DMS79 (cell line): ENCODE data around the gene CFAP99.
"Not testable (repeated sequence)": the region's sequence is repeated elsewhere in the genome, so short reads cannot be mapped to it uniquely, and the experiment has no call there.

Experiments used
- DNase-seq: peaks from one replicate; lab custom pipeline; 2025; lab: John Stamatoyannopoulos, UW

The CFAP99 gene

DNA sequence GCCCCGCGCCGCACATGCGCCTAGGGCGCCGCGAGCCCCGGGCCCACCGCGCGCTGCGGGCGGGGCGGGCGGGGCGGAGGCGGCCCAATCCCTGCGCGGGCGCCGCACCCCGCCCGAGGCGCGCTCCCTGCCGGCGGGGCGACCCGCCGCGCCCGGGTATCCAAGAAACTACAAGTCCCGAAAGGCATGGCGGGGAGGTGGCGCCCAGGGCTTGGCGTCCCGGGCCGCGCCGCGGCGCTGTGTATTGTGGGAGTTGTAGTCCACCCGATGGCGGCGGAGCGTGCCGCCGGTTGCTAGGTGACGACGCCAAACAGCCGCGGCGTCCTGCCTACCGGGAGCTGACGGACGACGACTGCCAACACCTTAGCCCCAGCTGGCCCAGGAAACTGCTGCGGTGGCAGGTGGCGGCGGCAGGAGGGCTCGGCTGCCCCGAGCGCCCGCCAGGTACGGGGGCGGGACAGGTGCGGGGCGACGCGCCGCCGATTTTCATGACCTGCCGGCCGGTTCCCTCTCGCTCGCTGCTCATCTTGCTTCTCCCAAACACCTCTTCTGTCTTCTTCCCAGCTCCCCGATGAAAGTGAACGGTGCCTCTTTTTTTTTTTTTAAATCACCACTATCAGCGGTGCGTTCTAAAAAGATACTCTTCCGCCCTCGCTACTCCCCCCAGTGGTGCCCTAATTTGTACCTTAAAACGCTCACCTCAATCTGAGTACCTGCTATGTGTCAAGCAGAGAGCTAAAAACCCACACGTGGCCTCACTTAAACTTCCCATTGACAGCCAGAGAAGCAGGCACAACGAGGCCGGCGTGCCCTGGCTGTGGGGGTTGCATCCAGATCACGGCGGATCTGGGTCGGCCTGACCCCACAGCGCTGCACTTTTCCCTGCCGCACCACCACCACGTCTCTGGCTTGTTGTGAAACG, at the start of gene CFAP99:
Gene CFAP99 (plus strand): TSS at position 306 of the 922 bp plus-strand sequence.
- peak; percentile 69 for DNase-seq

DNA sequence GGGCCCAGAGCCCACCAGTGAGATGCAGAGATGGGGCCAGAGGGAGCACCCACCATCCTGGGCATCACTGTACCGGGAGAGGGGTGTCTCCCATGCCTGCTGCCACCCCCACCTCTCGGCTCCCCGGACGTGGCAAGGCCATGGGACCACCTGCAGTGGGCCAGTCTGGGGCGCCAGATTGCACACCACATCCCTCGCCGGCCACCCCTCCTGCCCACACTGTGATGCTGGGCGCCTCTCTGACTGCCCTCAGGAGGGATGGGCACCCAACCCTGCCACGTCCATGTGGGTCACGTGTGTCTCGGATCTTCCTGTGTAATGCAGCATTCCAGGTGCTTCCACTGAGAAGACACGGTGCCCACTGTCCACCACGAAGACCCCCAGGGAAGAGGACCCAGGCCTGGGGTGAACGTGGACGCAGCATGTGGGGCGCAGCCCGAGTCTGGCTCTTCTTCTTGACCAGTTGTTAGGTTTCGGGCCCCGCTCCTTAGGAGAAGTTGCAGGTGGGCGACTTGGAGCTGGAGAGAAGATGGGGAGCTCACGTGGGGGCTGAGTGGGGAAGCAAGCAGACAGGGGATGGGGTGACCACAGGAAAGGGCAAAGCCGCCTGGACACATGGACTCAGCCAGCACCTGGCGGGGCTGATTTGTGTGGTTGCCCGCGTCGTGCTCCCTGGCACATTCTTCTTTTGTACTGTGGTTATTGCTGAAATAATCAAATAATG, 48.0 kb upstream of the CFAP99 start:
- DNase-seq = no peak

DNA sequence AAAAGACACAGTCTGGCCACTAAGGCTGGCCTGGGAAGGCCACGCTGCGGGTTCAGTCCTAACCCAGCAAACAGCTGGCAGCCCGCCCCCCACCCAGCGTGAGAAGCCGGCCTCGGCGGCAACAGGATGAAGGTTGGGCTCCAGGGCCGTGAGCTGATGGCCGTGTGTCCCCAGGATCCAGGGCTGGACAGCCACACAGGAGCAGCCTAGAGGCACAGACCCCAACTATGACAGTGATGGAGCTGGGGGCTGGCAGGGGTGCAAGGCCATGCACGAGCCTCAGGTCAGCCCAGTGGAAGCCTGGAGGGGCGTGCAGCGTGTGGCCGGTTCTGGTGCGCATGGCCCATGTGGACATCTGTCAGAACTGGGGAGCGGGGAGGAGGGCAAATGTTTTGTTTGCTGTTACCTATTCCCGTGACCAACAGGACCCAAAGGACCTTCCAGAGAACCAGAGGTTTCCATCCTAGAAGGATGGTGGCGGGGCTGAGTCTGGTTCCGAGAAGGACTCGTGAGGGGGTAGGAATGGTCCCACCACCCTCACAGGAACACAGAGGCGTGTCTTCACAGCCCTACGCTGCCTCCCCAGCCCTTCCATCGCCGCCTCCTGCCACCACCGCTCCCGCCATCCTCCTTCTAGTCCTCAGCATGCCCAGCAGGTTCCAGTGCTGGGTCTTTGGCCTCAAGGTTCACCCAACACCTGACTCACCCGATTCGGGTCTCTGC, 46.8 kb upstream of the CFAP99 start:
- no peak for DNase-seq

DNA sequence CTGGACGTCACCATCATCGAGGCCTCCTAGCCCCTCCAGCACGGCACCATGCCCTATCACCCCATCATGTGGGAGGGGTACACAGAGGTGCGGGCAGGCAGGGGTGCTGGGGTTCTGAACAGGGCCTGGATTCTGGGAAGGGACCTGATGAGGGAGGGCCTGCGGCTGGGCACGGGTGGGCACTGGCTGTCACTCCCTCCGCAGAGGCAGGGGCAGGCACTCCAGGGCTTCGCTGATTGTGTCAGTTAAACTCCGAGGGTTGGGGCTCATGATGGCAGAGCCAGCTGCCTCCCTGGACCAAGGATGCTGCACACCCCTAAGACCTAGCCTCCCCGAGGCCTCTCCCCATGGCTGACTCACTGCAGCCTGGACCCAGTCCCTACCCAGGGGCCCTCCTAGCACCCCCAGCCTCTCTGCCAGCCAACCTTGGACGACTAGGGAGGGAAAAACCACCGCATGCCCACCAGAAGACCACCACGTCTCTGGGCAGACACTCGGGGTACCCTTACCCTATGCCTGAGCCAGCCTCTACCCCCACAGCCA, 46.2 kb upstream of the CFAP99 start:
- no peak for DNase-seq

DNA sequence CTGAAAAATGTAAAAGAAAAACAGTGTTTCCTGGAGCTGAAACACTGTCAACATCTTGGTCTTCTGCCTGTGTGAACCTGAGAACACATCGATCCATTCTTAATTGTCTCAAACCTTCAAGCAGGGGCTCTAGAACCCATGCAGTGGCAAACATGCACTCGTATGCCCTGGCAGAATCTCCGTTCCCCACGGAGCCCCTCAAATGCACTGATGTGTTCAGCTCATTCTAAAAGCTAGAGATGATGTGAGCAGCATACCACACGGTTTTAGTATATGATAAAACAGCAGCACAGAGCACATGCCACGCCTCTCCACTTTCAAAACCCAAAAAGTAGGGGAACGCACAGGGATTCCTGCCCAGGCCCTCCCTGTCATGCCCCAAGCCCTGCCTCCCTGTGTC, 45.2 kb upstream of the CFAP99 start:
- DNase-seq = no peak

DNA sequence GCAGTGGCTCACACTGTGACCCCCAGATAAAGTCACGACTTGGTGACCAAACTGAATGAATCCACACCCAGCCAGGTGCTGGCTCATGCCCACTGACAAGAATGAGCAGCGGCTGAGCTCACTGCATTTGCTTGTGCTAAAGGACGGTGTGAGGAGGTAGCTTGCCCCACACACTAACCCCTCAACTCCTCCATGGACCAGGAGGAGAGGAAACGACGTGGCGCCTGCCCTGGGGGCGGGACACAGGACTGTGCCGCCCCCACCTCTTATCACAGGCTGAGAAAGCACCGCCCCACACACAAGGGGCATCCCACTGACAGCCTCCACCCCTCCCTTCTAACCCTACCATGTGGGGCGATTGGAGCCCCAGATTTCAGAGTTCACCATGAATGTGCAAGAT, 43.3 kb upstream of the CFAP99 start:
- DNase-seq = no peak

DNA sequence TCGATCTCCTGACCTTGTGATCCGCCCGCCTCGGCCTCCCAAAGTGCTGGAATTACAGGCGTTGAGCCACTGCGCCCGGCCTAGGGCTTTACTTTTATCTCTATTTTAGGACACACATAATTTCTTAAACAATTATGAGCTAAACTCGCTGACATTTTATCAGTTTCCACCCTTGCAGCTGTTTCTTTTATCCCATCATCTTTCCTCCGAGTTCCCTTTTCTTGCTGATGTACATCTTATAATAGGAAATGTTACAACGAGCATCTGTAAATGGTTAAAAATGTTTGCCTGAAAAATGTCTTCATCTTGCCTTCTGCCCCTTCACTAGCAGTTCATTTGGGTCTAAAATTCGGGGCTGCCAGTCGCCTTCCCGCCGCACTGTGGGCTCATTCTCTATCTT, 41.5 kb upstream of the CFAP99 start:
- no peak for DNase-seq

DNA sequence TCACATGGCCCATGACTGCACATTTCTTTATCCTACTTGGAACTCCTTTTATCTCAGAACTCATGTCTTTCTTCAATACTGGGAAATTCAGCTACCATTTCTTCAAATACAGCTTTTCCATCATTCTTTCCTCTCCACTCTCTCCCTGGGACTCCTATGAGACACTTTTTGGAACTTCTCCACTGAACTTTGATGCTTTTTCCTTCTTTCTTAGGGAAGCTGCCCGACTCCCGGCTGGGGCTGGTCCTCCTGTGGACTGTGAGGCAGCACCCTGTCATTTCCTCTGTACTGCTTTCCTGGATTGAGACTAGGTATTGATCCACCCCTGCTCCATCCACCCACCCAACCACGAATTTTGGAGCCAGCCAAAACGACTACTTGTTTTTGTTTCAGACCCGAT, 40.4 kb upstream of the CFAP99 start:
- DNase-seq = no peak

GRCh38 chr4:2378898-2379297, 39.9 kb upstream of the CFAP99 start:
- DNase-seq = no peak

DNA sequence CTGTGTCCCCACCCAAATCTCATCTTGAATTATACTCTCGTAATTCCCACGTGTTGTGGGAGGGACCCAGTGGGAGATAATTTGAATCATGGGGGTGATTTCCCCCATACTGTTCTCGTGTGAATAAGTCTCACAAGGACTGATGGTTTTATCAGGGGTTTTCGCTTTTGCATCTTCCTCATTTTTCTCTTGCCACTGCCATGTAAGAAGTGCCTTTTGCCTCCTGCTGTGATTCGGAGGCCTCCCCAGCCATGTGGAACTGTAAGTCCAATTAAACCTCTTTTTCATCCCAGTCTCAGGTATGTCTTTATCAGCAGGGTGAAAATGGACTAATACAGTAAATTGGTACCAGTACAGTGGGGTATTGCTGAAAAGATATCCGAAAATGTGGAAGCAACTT, 38.2 kb upstream of the CFAP99 start:
- DNase-seq = not testable (repeated sequence)

DNA sequence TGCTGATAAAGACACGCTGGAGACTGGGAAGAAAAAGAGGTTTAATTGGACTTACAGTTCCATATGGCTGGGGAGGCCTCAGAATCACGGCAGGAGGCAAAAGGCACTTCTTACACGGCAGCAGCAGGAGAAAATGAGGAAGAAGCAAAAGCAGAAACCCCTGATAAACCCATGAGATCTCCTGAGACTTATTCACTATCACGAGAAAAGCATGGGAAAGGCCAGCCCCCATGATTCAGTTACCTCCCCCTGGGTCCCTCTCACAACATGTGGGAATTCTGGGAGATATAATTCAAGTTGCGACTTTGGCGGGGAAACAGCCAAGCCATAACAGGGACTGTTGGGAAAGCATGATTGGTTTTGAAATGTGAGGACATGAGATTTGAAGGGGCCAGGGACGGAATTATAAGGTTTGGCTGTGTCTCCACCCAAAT, 36.0 kb upstream of the CFAP99 start:
- not testable (repeated sequence) for DNase-seq

GRCh38 chr4:2383220-2383631, 35.5 kb upstream of the CFAP99 start:
- not testable (repeated sequence) for DNase-seq

DNA sequence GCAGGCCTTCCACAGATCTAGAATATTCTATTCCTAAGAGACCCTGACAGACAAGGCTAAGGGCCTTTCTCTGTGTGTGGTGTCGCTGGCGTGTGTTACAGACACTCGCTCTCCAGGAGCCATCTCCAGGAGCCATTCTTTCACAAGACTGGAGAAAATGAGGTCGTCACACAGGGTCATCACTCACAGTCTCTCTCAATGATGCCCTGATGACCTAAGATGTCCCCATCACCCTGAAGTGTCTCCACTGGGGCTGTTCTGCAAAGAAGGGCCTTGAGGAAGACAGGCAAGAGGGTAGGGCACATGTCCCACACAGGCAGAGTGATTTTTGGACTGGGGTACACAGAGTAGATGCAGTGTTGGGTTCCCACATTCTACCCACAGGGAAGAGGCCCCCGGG, 35.0 kb upstream of the CFAP99 start:
- DNase-seq = no peak

DNA sequence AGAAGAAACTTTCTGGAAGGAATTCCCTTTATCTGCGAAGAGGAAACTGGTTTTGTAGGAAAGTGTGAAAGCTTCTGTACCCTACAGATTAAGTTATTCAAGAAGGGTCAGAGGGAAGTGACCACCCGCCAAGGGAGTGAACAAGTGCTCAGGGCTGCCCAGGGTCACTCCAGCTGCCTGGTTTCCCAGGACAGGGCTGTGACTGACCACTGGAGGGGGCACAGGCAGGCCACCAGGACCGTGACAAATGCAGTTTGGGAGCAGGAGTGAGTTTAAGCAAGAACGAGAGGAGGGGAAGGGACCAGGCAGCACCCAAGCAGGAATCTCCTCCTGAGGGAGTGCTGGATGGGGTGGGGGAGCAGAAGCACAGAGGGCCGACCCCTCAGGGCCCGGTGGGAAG, 34.5 kb upstream of the CFAP99 start:
- DNase-seq = no peak

- no peak for DNase-seq
These were observed 33.2 kb upstream of the CFAP99 start for GRCh38 chr4:2385516-2385915.

DNA sequence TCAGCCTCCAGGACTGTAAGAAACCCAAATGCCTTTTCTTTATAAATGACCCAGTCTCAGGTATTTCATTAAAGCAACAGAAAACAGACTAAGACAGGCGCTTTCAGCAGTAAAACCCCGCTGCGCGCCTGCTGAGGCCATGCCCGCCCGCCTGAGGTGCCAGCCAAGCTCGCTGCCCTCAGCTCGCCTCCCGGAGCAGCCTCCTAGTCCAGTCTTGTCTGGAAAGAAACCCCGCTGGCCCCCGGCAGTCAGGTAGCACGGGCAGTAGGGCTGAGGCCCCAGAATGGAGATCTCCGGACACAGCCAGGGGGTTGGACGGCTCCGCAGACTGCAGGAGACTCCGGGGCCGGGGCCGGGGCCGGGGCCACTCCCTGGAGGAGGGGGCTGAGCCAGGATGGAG, 32.0 kb upstream of the CFAP99 start:
- DNase-seq = no peak

GRCh38 chr4:2387218-2387617, 31.5 kb upstream of the CFAP99 start:
- DNase-seq = no peak

GRCh38 chr4:2387829-2388228, 30.9 kb upstream of the CFAP99 start:
- no peak for DNase-seq

- no peak for DNase-seq
These were observed 30.1 kb upstream of the CFAP99 start for GRCh38 chr4:2388429-2389182.

GRCh38 chr4:2389691-2390090, 29.1 kb upstream of the CFAP99 start:
- DNase-seq = no peak

GRCh38 chr4:2390146-2390545, 28.6 kb upstream of the CFAP99 start:
- DNase-seq = no peak
